ENCODE measurements around the gene NLRP7. TPM values are rescaled to one million over a fixed set of nuclear protein-coding genes. Genes with fewer than 3 reads are reported as not detected.

Gene NLRP7
- total and polyA plus RNA-seq, 2 of the 13 experiments (the other 11 are each of a cell fraction or from before 2014, with no cell fraction given), result not detected

DNA sequence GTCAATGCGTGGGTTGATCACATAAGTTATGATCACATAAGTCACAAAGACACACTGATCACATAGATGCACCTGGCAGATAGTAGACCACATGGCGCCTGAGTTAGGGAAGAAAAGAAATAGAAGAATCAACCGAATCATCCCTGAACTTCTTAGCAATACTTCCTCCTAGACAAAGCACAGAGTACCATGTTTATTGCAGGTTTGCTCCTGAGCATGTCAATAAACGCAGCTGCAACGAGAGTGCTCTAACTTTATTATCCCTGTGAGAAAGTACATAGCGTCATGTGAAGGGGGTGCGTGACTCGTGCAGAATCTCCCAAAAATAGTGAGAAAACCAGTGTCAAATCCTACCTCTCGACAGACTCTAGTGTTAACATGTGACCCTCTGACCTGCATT is 24.1 kb downstream of the NLRP7 start (continued):
- TF ChIP-seq JUND (CRISPR knock-in tag; IDR thresholded peaks at IDR 0.05), result no peak
- no peak for TF ChIP-seq ZNF546 (CRISPR knock-in tag; conservative IDR thresholded peaks at IDR 0.05)
- TF ChIP-seq TEAD2 (CRISPR knock-in tag; IDR thresholded peaks at IDR 0.05), result no peak
- TF ChIP-seq RARA (CRISPR knock-in tag; IDR thresholded peaks at IDR 0.05), result no peak
- no peak for TF ChIP-seq FOXC1 (CRISPR knock-in tag; IDR thresholded peaks at IDR 0.05; ENCODE audit: borderline replicate concordance)
- TF ChIP-seq RORA (CRISPR knock-in tag; IDR thresholded peaks at IDR 0.05), result no peak
- no peak for TF ChIP-seq ZBTB21 (CRISPR knock-in tag; IDR thresholded peaks at IDR 0.05)

DNA sequence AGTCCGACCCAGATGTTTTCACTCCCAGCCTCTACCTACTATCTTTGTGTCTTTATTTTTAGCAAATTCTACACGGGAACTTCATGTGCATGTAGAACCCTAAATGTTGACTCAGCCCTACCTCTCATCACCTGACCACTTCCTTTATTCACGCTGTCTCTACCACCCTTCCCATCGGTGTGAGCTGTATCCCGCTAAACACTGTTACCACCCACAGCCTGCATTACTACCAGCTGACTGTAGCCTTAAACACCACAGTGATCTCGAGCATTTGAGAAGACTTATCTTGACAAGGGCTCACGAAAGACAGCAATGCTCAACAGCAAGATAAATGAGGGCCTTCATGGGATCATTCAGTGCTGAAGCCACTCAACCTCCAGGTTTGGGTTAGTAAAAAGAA is 26.2 kb downstream of the NLRP7 start:
- no peak overlapping the region for H3K9ac ChIP-seq (ENCODE audit: insufficient read depth, low read depth, low read length)
- no peak overlapping the region for H2AFZ ChIP-seq (ENCODE audit: low read length)
- DNase-seq (ENCODE audit: low spot score) (no peak), ATAC-seq (no peak), FAIRE-seq (no peak)
- H3K4me3 ChIP-seq (replicated peaks in 1 of 3; ENCODE audit: insufficient read depth in 1 of 3, low read depth in 2 of 3, low read length in 3 of 3), result no peak overlapping the region
- CTCF ChIA-PET (ENCODE audit: low intra/inter-chr PET ratio, low total read pairs), result no interaction called here
- 23% methylated on average over 7 of the region's 7 CpGs for WGBS (ENCODE audit: low lambda C conversion rate)
- H4K20me1 ChIP-seq (ENCODE audit: insufficient read depth, low read length), result no peaks in the 10 kb centered on the region
- no peaks in the 10 kb centered on the region for H3K4me1 ChIP-seq (ENCODE audit: insufficient read depth, low read length)
- no peak overlapping the region for H3K4me2 ChIP-seq (ENCODE audit: low read depth, low read length)
- in situ Hi-C loops (cut with HindIII; ENCODE audit: extremely low pct_ligation_motif_present, low pct_unique_long_range_greater_than_20kb), result no loop called here
- H3K9me3 ChIP-seq (ENCODE audit: low read length), result no peaks in the 10 kb centered on the region
- peaks cover 1 to 4% of the 10 kb centered on the region in 2 experiments; a peak in 2 of 5 replicates for H3K27me3 ChIP-seq (ENCODE audit: control insufficient read depth in 1 of 2, insufficient read depth in 2 of 2, low read length in 2 of 2)
- POLR2A ChIA-PET, result no interaction called here
- intact Hi-C loops (cut with micrococcal nuclease; ENCODE audit: unreplicated experiment), result no loop called here
- no peak overlapping the region for H3K27ac ChIP-seq (ENCODE audit: extremely low read length, insufficient read depth, low read length)
- H3K79me2 ChIP-seq (ENCODE audit: insufficient read depth, low read length), result no peaks in the 10 kb centered on the region
- H3K36me3 ChIP-seq (replicated peaks in 1 of 2; ENCODE audit: control insufficient read depth in 1 of 2, insufficient read depth in 2 of 2, low read length in 2 of 2), result no peaks in the 10 kb centered on the region
- BruUV-seq (replicated peaks), result no TSS peak
- TF ChIP-seq, protein P1, sequence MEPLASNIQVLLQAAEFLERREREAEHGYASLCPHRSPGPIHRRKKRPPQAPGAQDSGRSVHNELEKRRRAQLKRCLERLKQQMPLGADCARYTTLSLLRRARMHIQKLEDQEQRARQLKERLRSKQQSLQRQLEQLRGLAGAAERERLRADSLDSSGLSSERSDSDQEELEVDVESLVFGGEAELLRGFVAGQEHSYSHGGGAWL (CRISPR knock-in tag; IDR thresholded peaks at IDR 0.05), result no peak
- TF ChIP-seq, protein P2, sequence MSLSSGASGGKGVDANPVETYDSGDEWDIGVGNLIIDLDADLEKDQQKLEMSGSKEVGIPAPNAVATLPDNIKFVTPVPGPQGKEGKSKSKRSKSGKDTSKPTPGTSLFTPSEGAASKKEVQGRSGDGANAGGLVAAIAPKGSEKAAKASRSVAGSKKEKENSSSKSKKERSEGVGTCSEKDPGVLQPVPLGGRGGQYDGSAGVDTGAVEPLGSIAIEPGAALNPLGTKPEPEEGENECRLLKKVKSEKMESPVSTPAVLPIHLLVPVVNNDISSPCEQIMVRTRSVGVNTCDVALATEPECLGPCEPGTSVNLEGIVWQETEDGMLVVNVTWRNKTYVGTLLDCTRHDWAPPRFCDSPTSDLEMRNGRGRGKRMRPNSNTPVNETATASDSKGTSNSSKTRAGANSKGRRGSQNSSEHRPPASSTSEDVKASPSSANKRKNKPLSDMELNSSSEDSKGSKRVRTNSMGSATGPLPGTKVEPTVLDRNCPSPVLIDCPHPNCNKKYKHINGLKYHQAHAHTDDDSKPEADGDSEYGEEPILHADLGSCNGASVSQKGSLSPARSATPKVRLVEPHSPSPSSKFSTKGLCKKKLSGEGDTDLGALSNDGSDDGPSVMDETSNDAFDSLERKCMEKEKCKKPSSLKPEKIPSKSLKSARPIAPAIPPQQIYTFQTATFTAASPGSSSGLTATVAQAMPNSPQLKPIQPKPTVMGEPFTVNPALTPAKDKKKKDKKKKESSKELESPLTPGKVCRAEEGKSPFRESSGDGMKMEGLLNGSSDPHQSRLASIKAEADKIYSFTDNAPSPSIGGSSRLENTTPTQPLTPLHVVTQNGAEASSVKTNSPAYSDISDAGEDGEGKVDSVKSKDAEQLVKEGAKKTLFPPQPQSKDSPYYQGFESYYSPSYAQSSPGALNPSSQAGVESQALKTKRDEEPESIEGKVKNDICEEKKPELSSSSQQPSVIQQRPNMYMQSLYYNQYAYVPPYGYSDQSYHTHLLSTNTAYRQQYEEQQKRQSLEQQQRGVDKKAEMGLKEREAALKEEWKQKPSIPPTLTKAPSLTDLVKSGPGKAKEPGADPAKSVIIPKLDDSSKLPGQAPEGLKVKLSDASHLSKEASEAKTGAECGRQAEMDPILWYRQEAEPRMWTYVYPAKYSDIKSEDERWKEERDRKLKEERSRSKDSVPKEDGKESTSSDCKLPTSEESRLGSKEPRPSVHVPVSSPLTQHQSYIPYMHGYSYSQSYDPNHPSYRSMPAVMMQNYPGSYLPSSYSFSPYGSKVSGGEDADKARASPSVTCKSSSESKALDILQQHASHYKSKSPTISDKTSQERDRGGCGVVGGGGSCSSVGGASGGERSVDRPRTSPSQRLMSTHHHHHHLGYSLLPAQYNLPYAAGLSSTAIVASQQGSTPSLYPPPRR (CRISPR knock-in tag; IDR thresholded peaks at IDR 0.05; ENCODE audit: borderline replicate concordance), result no peak
- no peak for TF ChIP-seq NCOR1 (IDR thresholded peaks at IDR 0.05; ENCODE audit: borderline replicate concordance, low read length)
- TF ChIP-seq, protein P3, sequence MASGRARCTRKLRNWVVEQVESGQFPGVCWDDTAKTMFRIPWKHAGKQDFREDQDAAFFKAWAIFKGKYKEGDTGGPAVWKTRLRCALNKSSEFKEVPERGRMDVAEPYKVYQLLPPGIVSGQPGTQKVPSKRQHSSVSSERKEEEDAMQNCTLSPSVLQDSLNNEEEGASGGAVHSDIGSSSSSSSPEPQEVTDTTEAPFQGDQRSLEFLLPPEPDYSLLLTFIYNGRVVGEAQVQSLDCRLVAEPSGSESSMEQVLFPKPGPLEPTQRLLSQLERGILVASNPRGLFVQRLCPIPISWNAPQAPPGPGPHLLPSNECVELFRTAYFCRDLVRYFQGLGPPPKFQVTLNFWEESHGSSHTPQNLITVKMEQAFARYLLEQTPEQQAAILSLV (CRISPR knock-in tag; IDR thresholded peaks at IDR 0.05; ENCODE audit: borderline replicate concordance), result no peak
- no peak for TF ChIP-seq LCORL (IDR thresholded peaks at IDR 0.05)
- TF ChIP-seq LCORL (CRISPR knock-in tag; IDR thresholded peaks at IDR 0.05), result no peak
- TF ChIP-seq BRCA1 (CRISPR knock-in tag; IDR thresholded peaks at IDR 0.05), result no peak
- no peak for TF ChIP-seq TCF7L2 (IDR thresholded peaks at IDR 0.05; ENCODE audit: low read depth, low read length)
- no peak for TF ChIP-seq ZNF12 (CRISPR knock-in tag; IDR thresholded peaks at IDR 0.05)
- TF ChIP-seq NAIF1 (CRISPR knock-in tag; IDR thresholded peaks at IDR 0.05; ENCODE audit: borderline replicate concordance), result no peak
- TF ChIP-seq, protein P4, sequence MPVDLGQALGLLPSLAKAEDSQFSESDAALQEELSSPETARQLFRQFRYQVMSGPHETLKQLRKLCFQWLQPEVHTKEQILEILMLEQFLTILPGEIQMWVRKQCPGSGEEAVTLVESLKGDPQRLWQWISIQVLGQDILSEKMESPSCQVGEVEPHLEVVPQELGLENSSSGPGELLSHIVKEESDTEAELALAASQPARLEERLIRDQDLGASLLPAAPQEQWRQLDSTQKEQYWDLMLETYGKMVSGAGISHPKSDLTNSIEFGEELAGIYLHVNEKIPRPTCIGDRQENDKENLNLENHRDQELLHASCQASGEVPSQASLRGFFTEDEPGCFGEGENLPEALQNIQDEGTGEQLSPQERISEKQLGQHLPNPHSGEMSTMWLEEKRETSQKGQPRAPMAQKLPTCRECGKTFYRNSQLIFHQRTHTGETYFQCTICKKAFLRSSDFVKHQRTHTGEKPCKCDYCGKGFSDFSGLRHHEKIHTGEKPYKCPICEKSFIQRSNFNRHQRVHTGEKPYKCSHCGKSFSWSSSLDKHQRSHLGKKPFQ (CRISPR knock-in tag; IDR thresholded peaks at IDR 0.05; ENCODE audit: insufficient replicate concordance), result no peak
